ENCODE data around the gene WDR45.

The WDR45 gene

GRCh38 chrX:49073601-49074575 is 5.8 kb downstream of the WDR45 start, which contains the start of gene PRAF2:
PRAF2 (minus strand) TSS chrX:49074002; CDS start chrX:49073987, 15 bp downstream.
- DNase-seq: peak; percentile 91

- DNase-seq: no peak
These were observed 7.0 kb downstream of the WDR45 start for GRCh38 chrX:49072712-49073095.

- DNase-seq: peak; percentile 54
These were observed 7.6 kb downstream of the WDR45 start for GRCh38 chrX:49071877-49072711.

- DNase-seq: no peak
These were observed 8.7 kb downstream of the WDR45 start for GRCh38 chrX:49070988-49071387.

- DNase-seq: no peak
These were observed 10.6 kb downstream of the WDR45 start for GRCh38 chrX:49069038-49069437.

GRCh38 chrX:49067285-49068120 is 12.2 kb downstream of the WDR45 start:
- DNase-seq: no peak

- no peak for DNase-seq
These were observed 13.0 kb downstream of the WDR45 start for GRCh38 chrX:49066690-49067089.

- no peak for DNase-seq
These were observed 13.4 kb downstream of the WDR45 start for GRCh38 chrX:49066278-49066677.

GRCh38 chrX:49064735-49065134 is 15.0 kb downstream of the WDR45 start:
- no peak for DNase-seq

- DNase-seq: no peak
These were observed 15.4 kb downstream of the WDR45 start for GRCh38 chrX:49064303-49064702.

- no peak for DNase-seq
These were observed 16.0 kb downstream of the WDR45 start for GRCh38 chrX:49063715-49064114.

GRCh38 chrX:49061916-49062315 is 17.8 kb downstream of the WDR45 start:
- DNase-seq: no peak

- DNase-seq: no peak
These were observed 18.2 kb downstream of the WDR45 start for GRCh38 chrX:49061490-49061889.

GRCh38 chrX:49060914-49061313 is 18.8 kb downstream of the WDR45 start:
- no peak for DNase-seq

GRCh38 chrX:49059681-49060085 is 20.0 kb downstream of the WDR45 start:
- no peak for DNase-seq

- no peak for DNase-seq
These were observed 20.5 kb downstream of the WDR45 start for GRCh38 chrX:49059201-49059600.

- no peak for DNase-seq
These were observed 20.9 kb downstream of the WDR45 start, which contains the start of gene CCDC120 for GRCh38 chrX:49058794-49059193. CCDC120 (plus strand) TSS chrX:49058999; CDS start chrX:49062042, 3,043 bp downstream.

- DNase-seq: no peak
These were observed 25.5 kb downstream of the WDR45 start for GRCh38 chrX:49054073-49054762.

- DNase-seq: peak; percentile 68
These were observed 26.2 kb downstream of the WDR45 start for GRCh38 chrX:49053223-49054072.

- no peak for DNase-seq
These were observed 35.8 kb downstream of the WDR45 start for GRCh38 chrX:49043987-49044281.
